CD4-positive, alpha-beta memory T cell (primary cell): Measurements from ENCODE around the gene COMMD2. TPM values are rescaled to one million over a fixed set of nuclear protein-coding genes. Genes with fewer than 3 reads are reported as not detected.

Source experiments
- CTCF ChIA-PET: fragments of 350-600 bp; sonication (Branson Sonifier 250); formaldehyde crosslinking; loops from one replicate; lab custom pipeline; 2021; ENCODE audit warnings: inconsistent platforms; ENCODE audit not compliant: partially characterized antibody; lab: Charles Lee
- POLR2A ChIA-PET: fragments of 350-600 bp; sonication (Branson Sonifier 250); formaldehyde crosslinking; loops from one replicate; lab custom pipeline; 2021; ENCODE audit not compliant: partially characterized antibody; lab: Charles Lee
- DNase-seq, 5 donors: peaks; one replicate each; pipeline versions ENCODE4 v3.0.0 to v3.0.0-alpha.2; 2020 to 2022; ENCODE audit warnings: mixed read lengths in 1 of 5
- H3K27ac ChIP-seq: one replicate; pipeline ENCODE4 v1.7.0; 2013; ENCODE audit warnings: low read depth, low read length
- H3K27me3 ChIP-seq: 2 replicates; pipeline ENCODE4 v1.7.0; 2013; ENCODE audit warnings: mild to moderate bottlenecking, low read length, moderate library complexity; ENCODE audit not compliant: insufficient read depth
- H3K36me3 ChIP-seq: 2 replicates; pipeline ENCODE4 v1.7.0; 2013; ENCODE audit warnings: mild to moderate bottlenecking, low read length, moderate library complexity; ENCODE audit not compliant: insufficient read depth
- H3K4me1 ChIP-seq: 2 replicates; pipeline ENCODE4 v1.7.0; 2013; ENCODE audit warnings: mild to moderate bottlenecking, low read length, moderate library complexity; ENCODE audit not compliant: insufficient read depth
- H3K4me3 ChIP-seq, 2 donors: one replicate each; pipeline ENCODE4 v1.7.0; 2013; ENCODE audit warnings: low read length in 2 of 2, mild to moderate bottlenecking in 1 of 2
- H3K9me3 ChIP-seq, 2 donors: one replicate each; pipeline ENCODE4 v1.7.0; 2013; ENCODE audit warnings: low read length in 2 of 2, control low read depth in 1 of 2; ENCODE audit not compliant: control insufficient read depth in 1 of 2
- H3K27ac Mint-ChIP-seq, 7 donors: one replicate each; pipeline ENCODE4 v1.8.0; 2020 to 2021; ENCODE audit warnings: mixed read lengths in 7 of 7, mild to moderate bottlenecking in 6 of 7, inconsistent platforms in 3 of 7, moderate library complexity in 3 of 7
- H3K27me3 Mint-ChIP-seq, 2 donors: one replicate each; pipeline ENCODE4 v1.8.0; 2020 to 2021; ENCODE audit warnings: mixed read lengths in 2 of 2
- H3K36me3 Mint-ChIP-seq, 2 donors: one replicate each; pipeline ENCODE4 v1.8.0; 2020 to 2021; ENCODE audit warnings: mixed read lengths in 2 of 2, inconsistent platforms in 1 of 2, mild to moderate bottlenecking in 1 of 2
- H3K4me1 Mint-ChIP-seq, 4 donors: one replicate each; pipeline ENCODE4 v1.8.0; 2020 to 2021; ENCODE audit warnings: mixed read lengths in 4 of 4, mild to moderate bottlenecking in 1 of 4
- H3K4me3 Mint-ChIP-seq, 8 donors: one replicate each; pipeline ENCODE4 v1.8.0; 2020 to 2021; ENCODE audit warnings: mixed read lengths in 8 of 8, mild to moderate bottlenecking in 7 of 8, moderate library complexity in 6 of 8, inconsistent platforms in 3 of 8
- H3K9me3 Mint-ChIP-seq, 8 donors: one replicate each; pipeline ENCODE4 v1.8.0; 2020 to 2021; ENCODE audit warnings: mixed read lengths in 8 of 8, mild to moderate bottlenecking in 5 of 8, inconsistent platforms in 3 of 8, moderate library complexity in 1 of 8
- intact Hi-C: fragments of 100-400 bp; cut with micrococcal nuclease; formaldehyde crosslinking; loops from one replicate; pipeline ENCODE4 v1.15.1; 2023
- polyA plus RNA-seq, 2 donors: library from polyadenylated mRNA; unstranded; fragments of 300-500 nt; fragmentation: Illumina TruSeq; gene quantifications; one replicate each; pipeline ENCODE4 v1.2.3, GENCODE V29; 2021
- total RNA-seq, 2 experiments: library from RNA; stranded (reverse); gene quantifications; one replicate each; pipeline ENCODE4 v1.2.3, GENCODE V29; 2021

COMMD2 gene
- total and polyA plus RNA-seq, 4 experiments from 2014 or later = 38.0 to 60.0 (median 50.1) TPM

GRCh38 chr3:149723781-149724180 lies 28.5 kb downstream of the COMMD2 start:
- CTCF ChIA-PET = no interaction called here
- no peak for DNase-seq
- Mint-ChIP-seq H3K4me1 (no peaks in the 10 kb centered on the region), H3K36me3 (peaks cover 5 to 19% of the 10 kb centered on the region in 2 donors), H3K27ac (no peak overlapping the region), H3K4me3 (no peak overlapping the region), H3K9me3 (peaks cover 0 to 25% (median 17%) of the 10 kb centered on the region in 8 donors), H3K27me3 (peaks cover 0 to 2% of the 10 kb centered on the region in 2 donors)
- intact Hi-C loops = no loop called here
- no peak overlapping the region for H3K27ac ChIP-seq
- H3K27me3 ChIP-seq = no peaks in the 10 kb centered on the region
- H3K4me3 ChIP-seq = no peak overlapping the region
- POLR2A ChIA-PET = no interaction called here
- no peaks in the 10 kb centered on the region for H3K4me1 ChIP-seq
- H3K36me3 ChIP-seq = no peaks in the 10 kb centered on the region
- H3K9me3 ChIP-seq = no peaks in the 10 kb centered on the region

DNA sequence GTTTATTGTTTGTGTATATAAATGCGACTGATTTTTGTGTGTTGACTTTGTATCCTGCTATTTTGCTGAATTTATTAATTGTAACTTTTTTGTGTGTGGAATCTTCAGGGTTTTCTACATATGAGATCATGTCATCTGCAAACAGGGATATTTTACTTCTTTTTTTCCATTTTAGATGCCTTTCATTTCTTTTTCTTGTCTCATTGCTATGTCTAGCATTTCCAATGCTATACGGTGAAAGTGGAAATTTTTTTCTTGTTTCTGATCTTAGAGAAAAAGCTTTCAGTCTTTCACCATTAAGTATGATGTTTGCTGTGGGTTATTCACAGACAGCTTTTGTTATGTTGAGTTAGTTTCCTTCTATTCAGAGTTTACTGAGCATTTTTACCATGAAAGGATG lies 31.4 kb downstream of the COMMD2 start:
- Histone ChIP-seq H3K4me1 (no peaks in the 10 kb centered on the region), H3K27me3 (no peaks in the 10 kb centered on the region), H3K9me3 (no peaks in the 10 kb centered on the region), H3K36me3 (no peaks in the 10 kb centered on the region), H3K4me3 (no peak overlapping the region), H3K27ac (no peak overlapping the region)
- no peak for DNase-seq
- peaks cover 0 to 2% of the 10 kb centered on the region in 2 donors for H3K27me3 Mint-ChIP-seq
- intact Hi-C loops = no loop called here
- H3K36me3 Mint-ChIP-seq = peaks cover 5 to 19% of the 10 kb centered on the region in 2 donors
- H3K4me3 Mint-ChIP-seq = no peak overlapping the region
- POLR2A ChIA-PET = no interaction called here
- peaks cover 0 to 3% (median 0%) of the 10 kb centered on the region in 4 donors for H3K4me1 Mint-ChIP-seq
- peaks cover 0 to 25% (median 17%) of the 10 kb centered on the region in 8 donors for H3K9me3 Mint-ChIP-seq
- CTCF ChIA-PET = interaction anchor here (1.8 kb wide), 1 partner anchor 765 kb away, joined by 4 read pairs; no protein-coding TSS in a partner anchor
- no peak overlapping the region for H3K27ac Mint-ChIP-seq

DNA sequence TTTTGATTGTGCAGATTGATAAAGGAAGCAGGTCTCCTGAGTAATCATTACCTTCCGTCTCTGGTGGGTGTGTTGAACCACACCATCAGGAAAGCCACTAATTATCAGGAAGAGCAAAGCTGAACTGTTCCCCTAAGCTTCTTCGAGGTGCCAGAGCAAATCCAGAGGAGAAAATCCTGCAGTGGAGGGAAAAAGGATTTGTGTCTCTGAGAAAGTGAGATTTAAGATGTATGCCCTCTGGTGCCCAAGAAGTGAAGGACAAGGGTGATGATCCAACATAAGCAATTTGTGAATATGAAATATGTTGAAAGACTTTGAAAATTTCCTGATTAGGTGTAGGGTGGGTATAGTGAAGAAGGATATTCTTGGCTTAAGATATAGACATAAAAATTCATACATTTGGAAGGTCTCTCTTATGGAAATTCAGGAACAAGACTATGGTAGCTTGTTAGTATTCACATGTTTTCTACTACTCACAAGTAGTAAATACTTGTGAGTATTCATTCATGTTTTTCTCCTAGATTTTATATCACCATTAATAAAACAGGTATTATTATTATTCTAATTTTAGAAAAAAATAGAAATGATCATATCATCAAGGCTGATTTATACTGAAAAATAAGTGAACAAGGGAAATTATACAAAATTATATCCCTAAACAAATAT lies 34.8 kb downstream of the COMMD2 start:
- peak in 4 of 5 donors; percentile 7 to 26 (median 16) for DNase-seq
- CTCF ChIA-PET = interaction anchor here (0.7 to 2.4 kb wide), 9 partner anchors 8 to 762 kb away, joined by 3 to 18 read pairs (median 4); partner anchors contain the start of gene COMMD2
- Histone ChIP-seq H3K27ac (no peak overlapping the region), H3K4me1 (no peaks in the 10 kb centered on the region), H3K4me3 (no peak overlapping the region), H3K36me3 (no peaks in the 10 kb centered on the region), H3K27me3 (no peaks in the 10 kb centered on the region), H3K9me3 (no peaks in the 10 kb centered on the region)
- intact Hi-C loops = loop anchor here (2.0 to 10.0 kb wide), 2 partner anchors 149 to 763 kb away; no protein-coding TSS in a partner anchor
- no peaks in the 10 kb centered on the region for H3K27me3 Mint-ChIP-seq
- peaks cover 0 to 5% of the 10 kb centered on the region in 2 donors for H3K36me3 Mint-ChIP-seq
- POLR2A ChIA-PET = no interaction called here
- peaks cover 0 to 3% (median 0%) of the 10 kb centered on the region in 4 donors for H3K4me1 Mint-ChIP-seq
- H3K9me3 Mint-ChIP-seq = peaks cover 0 to 19% (median 16%) of the 10 kb centered on the region in 8 donors
- H3K4me3 Mint-ChIP-seq = peak overlapping the region in 1 of 8 donors; percentile 4
- H3K27ac Mint-ChIP-seq = peak overlapping the region in 1 of 7 donors; percentile 10

GRCh38 chr3:149716984-149717383 lies 35.3 kb downstream of the COMMD2 start:
- Mint-ChIP-seq H3K36me3 (peaks cover 0 to 5% of the 10 kb centered on the region in 2 donors), H3K27me3 (no peaks in the 10 kb centered on the region), H3K4me3 (peak overlapping the region in 2 of 8 donors; percentile 4 to 6), H3K4me1 (peaks cover 0 to 3% (median 0%) of the 10 kb centered on the region in 4 donors), H3K27ac (no peak overlapping the region), H3K9me3 (peaks cover 0 to 16% (median 13%) of the 10 kb centered on the region in 8 donors)
- CTCF ChIA-PET = interaction anchor here (0.7 to 2.4 kb wide), 9 partner anchors 8 to 762 kb away, joined by 3 to 18 read pairs (median 4); partner anchors contain the start of gene COMMD2
- Histone ChIP-seq H3K4me3 (no peak overlapping the region), H3K9me3 (no peaks in the 10 kb centered on the region), H3K27ac (no peak overlapping the region), H3K27me3 (no peaks in the 10 kb centered on the region), H3K36me3 (no peaks in the 10 kb centered on the region), H3K4me1 (no peaks in the 10 kb centered on the region)
- POLR2A ChIA-PET = no interaction called here
- no peak for DNase-seq
- intact Hi-C loops = loop anchor here (2.0 to 10.0 kb wide), 2 partner anchors 148 to 762 kb away; no protein-coding TSS in a partner anchor

GRCh38 chr3:149715247-149715646 lies 37.0 kb downstream of the COMMD2 start:
- Histone ChIP-seq H3K27me3 (no peaks in the 10 kb centered on the region), H3K36me3 (no peaks in the 10 kb centered on the region), H3K4me1 (no peaks in the 10 kb centered on the region), H3K9me3 (no peaks in the 10 kb centered on the region), H3K4me3 (no peak overlapping the region), H3K27ac (no peak overlapping the region)
- intact Hi-C loops = loop anchor here (10.0 kb wide), 1 partner anchor 760 kb away; no protein-coding TSS in a partner anchor
- Mint-ChIP-seq H3K27me3 (no peaks in the 10 kb centered on the region), H3K4me3 (no peak overlapping the region), H3K36me3 (no peaks in the 10 kb centered on the region), H3K4me1 (peaks cover 0 to 3% (median 0%) of the 10 kb centered on the region in 4 donors), H3K27ac (no peak overlapping the region), H3K9me3 (peaks cover 0 to under 1% (median 0%) of the 10 kb centered on the region in 8 donors)
- CTCF ChIA-PET = interaction anchor here (1.5 kb wide), 1 partner anchor 594 kb away, joined by 4 read pairs; no protein-coding TSS in a partner anchor
- no peak for DNase-seq
- POLR2A ChIA-PET = no interaction called here

DNA sequence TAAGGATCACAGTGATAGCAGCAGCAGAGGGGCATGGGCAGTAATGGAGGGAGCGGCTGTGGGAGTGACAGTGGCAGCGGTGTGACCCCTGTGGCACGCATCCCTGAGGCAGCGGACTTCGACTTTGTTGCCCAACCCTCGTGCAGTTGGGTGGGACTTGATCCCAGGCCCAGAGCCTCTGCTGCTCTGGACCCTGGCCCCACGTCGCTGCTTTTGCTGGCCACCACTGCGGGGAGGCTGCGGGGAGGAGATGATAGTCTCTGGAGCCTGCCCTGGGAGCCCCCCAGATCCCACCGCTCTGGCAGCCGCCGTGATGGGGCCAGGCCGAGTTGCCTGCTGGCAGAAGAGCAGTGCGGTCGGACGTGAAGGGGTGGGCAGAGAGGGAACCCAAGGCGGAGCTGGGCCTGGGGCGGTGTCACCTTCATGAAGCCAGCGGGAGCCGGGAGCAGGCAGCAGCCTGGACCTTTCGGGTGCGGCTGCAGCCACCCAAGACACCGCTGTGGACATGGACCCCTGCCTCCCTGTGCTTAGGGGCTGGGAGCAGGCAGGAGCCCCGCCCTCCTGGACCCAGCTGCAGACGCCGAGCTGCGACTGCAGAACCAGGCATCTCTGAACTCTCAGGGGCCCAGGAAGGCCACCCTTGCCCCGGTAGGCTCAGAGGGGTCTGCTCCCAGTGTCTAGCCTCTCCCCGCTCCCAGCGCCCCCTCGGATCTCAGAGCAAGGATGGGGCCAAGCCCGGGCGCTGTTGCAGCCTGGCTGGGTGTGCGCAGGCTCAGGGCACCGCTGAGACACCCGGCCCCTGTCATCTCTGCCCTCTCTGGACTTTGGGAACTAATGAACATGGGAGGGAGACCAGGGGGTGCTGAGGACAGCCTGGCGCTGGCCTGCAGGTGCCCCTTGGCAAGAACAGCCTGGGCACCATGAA lies 38.3 kb downstream of the COMMD2 start:
- Mint-ChIP-seq H3K36me3 (no peaks in the 10 kb centered on the region), H3K9me3 (no peaks in the 10 kb centered on the region), H3K27ac (no peak overlapping the region), H3K4me1 (peaks cover 0 to 3% (median 0%) of the 10 kb centered on the region in 4 donors), H3K4me3 (no peak overlapping the region), H3K27me3 (no peaks in the 10 kb centered on the region)
- H3K9me3 ChIP-seq = no peaks in the 10 kb centered on the region
- no peak overlapping the region for H3K27ac ChIP-seq
- intact Hi-C loops = loop anchor here (10.0 kb wide), 1 partner anchor 759 kb away; no protein-coding TSS in a partner anchor
- ChIA-PET POLR2A (no interaction called here), CTCF (interaction anchor here (1.5 kb wide), 1 partner anchor 593 kb away, joined by 4 read pairs; no protein-coding TSS in a partner anchor)
- no peaks in the 10 kb centered on the region for H3K36me3 ChIP-seq
- DNase-seq = no peak
- H3K4me1 ChIP-seq = no peaks in the 10 kb centered on the region
- no peaks in the 10 kb centered on the region for H3K27me3 ChIP-seq
- no peak overlapping the region for H3K4me3 ChIP-seq
